Ectodermal cell (in vitro differentiated cells): ENCODE measurements around the gene NOS1AP.
A peak's percentile ranks its signal among the peaks of the same experiment; 100 is the strongest.
"Not testable (repeated sequence)": the region's sequence is repeated elsewhere in the genome, so short reads cannot be mapped to it uniquely, and the experiment has no call there.

ENCODE experiments used
- H3K27ac ChIP-seq: 2 replicates; pipeline ENCODE4 v1.7.0; 2013; ENCODE audit warnings: mild to moderate bottlenecking, low read depth, low read length; ENCODE audit not compliant: insufficient read depth, poor library complexity, severe bottlenecking
- H3K27me3 ChIP-seq: 2 replicates; pipeline ENCODE4 v1.7.0; 2013; ENCODE audit warnings: mild to moderate bottlenecking, low read length; ENCODE audit not compliant: insufficient read depth, control insufficient read depth, poor library complexity, severe bottlenecking
- H3K36me3 ChIP-seq: one replicate; pipeline ENCODE4 v1.7.0; 2013; ENCODE audit warnings: low read length; ENCODE audit not compliant: control insufficient read depth, insufficient read depth
- H3K4me1 ChIP-seq: one replicate; pipeline ENCODE4 v1.7.0; 2013; ENCODE audit warnings: low read length; ENCODE audit not compliant: control insufficient read depth, insufficient read depth
- H3K4me3 ChIP-seq: 2 replicates; pipeline ENCODE4 v1.7.0; 2013; ENCODE audit warnings: low read depth, low read length, control low read depth; ENCODE audit not compliant: insufficient read depth
- H3K9me3 ChIP-seq: 2 replicates; pipeline ENCODE4 v1.7.0; 2013; ENCODE audit warnings: mild to moderate bottlenecking, low read length, moderate library complexity; ENCODE audit not compliant: control insufficient read depth
- WGBS, 2 experiments: methylation state at CpG; one replicate each; pipeline ENCODE4 v1.1.7; 2013; ENCODE audit warnings: missing lambda C conversion rate in 2 of 2; 5-methylcytosine and 5-hydroxymethylcytosine counted together

NOS1AP gene

GRCh38 chr1:162161916-162162550, 92.5 kb downstream of the NOS1AP start:
- Histone ChIP-seq H3K9me3 (no peaks in the 10 kb centered on the region), H3K36me3 (no peaks in the 10 kb centered on the region), H3K27me3 (no peaks in the 10 kb centered on the region), H3K4me3 (no peak overlapping the region), H3K27ac (no peak overlapping the region), H3K4me1 (peaks cover 18% of the 10 kb centered on the region)
- WGBS, 2 experiments: 96 to 97% methylated on average over 6 to 7 of the region's 7 CpGs

- Histone ChIP-seq H3K27ac (no peak overlapping the region), H3K4me3 (no peak overlapping the region), H3K9me3 (no peaks in the 10 kb centered on the region), H3K36me3 (no peaks in the 10 kb centered on the region), H3K27me3 (no peaks in the 10 kb centered on the region), H3K4me1 (peaks cover 45% of the 10 kb centered on the region)
- 92 to 96% methylated on average over 3 of the region's 3 CpGs for WGBS, 2 experiments
Observed at GRCh38 chr1:162165528-162165927, 96.0 kb downstream of the NOS1AP start.

- WGBS, 2 experiments: 89 to 92% methylated on average over 9 of the region's 9 CpGs
- H3K9me3 ChIP-seq: no peaks in the 10 kb centered on the region
- peaks cover 45% of the 10 kb centered on the region for H3K4me1 ChIP-seq
- H3K36me3 ChIP-seq: no peaks in the 10 kb centered on the region
- no peaks in the 10 kb centered on the region for H3K27me3 ChIP-seq
- H3K4me3 ChIP-seq: no peak overlapping the region
- H3K27ac ChIP-seq: no peak overlapping the region
Observed at GRCh38 chr1:162166917-162167615, 97.6 kb downstream of the NOS1AP start.

- H3K27ac ChIP-seq: no peak overlapping the region
- H3K9me3 ChIP-seq: no peaks in the 10 kb centered on the region
- WGBS, 2 experiments: 88 to 93% methylated on average over 5 of the region's 5 CpGs
- peaks cover 42% of the 10 kb centered on the region for H3K4me1 ChIP-seq
- no peaks in the 10 kb centered on the region for H3K27me3 ChIP-seq
- H3K4me3 ChIP-seq: no peak overlapping the region
- H3K36me3 ChIP-seq: no peaks in the 10 kb centered on the region
Observed at GRCh38 chr1:162168261-162168660, 98.8 kb downstream of the NOS1AP start.

GRCh38 chr1:162169031-162169790, 99.7 kb downstream of the NOS1AP start:
- no peak overlapping the region for H3K4me3 ChIP-seq
- WGBS, 2 experiments: 81 to 85% methylated on average over 7 of the region's 7 CpGs
- peak overlapping the region; percentile 11 for H3K27ac ChIP-seq
- H3K4me1 ChIP-seq: peaks cover 39% of the 10 kb centered on the region
- no peaks in the 10 kb centered on the region for H3K9me3 ChIP-seq
- H3K36me3 ChIP-seq: no peaks in the 10 kb centered on the region
- H3K27me3 ChIP-seq: no peaks in the 10 kb centered on the region

- Histone ChIP-seq H3K4me3 (no peak overlapping the region), H3K27ac (no peak overlapping the region), H3K36me3 (no peaks in the 10 kb centered on the region), H3K27me3 (no peaks in the 10 kb centered on the region), H3K9me3 (no peaks in the 10 kb centered on the region), H3K4me1 (peaks cover 46% of the 10 kb centered on the region)
- 85 to 96% methylated on average over 3 of the region's 3 CpGs for WGBS, 2 experiments
Observed at GRCh38 chr1:162171111-162171510, 101.6 kb downstream of the NOS1AP start.

- Histone ChIP-seq H3K4me3 (no peak overlapping the region), H3K27ac (no peak overlapping the region), H3K9me3 (no peaks in the 10 kb centered on the region), H3K27me3 (no peaks in the 10 kb centered on the region), H3K36me3 (no peaks in the 10 kb centered on the region), H3K4me1 (peaks cover 40% of the 10 kb centered on the region)
- 89% methylated on average over 1 to 2 of the region's 2 CpGs for WGBS, 2 experiments
Observed at GRCh38 chr1:162172311-162173102, 103.0 kb downstream of the NOS1AP start.

GRCh38 chr1:162173607-162174006, 104.1 kb downstream of the NOS1AP start:
- H3K27me3 ChIP-seq, H3K36me3 ChIP-seq, H3K9me3 ChIP-seq, H3K27ac ChIP-seq, H3K4me3 ChIP-seq: not testable (repeated sequence)
- H3K4me1 ChIP-seq: peaks cover 29% of the 10 kb centered on the region
- WGBS, 2 experiments: no CpG with 5 or more reads among the region's 1 CpG

GRCh38 chr1:162174027-162174426, 104.5 kb downstream of the NOS1AP start:
- H3K4me3 ChIP-seq, H3K27ac ChIP-seq, H3K36me3 ChIP-seq, H3K9me3 ChIP-seq, H3K27me3 ChIP-seq: not testable (repeated sequence)
- peaks cover 25% of the 10 kb centered on the region for H3K4me1 ChIP-seq
- no CpG with 5 or more reads among the region's 4 CpGs for WGBS, 2 experiments
